Prostate gland (tissue), 2 donors: ENCODE data around the gene SSR4.

Experiments used
- CTCF ChIP-seq, 4 experiments: fragments of 200-600 bp in 2 of 4; fragments of 450-650 bp in 2 of 4; sonication (generic) in 2 of 4; IDR thresholded peaks; 1 replicate in 3 of 4; 2 replicates in 1 of 4; pipeline ENCODE4 v1.5.1; 2016 to 2019; ENCODE audit warnings: antibody characterized with exemption in 4 of 4, mild to moderate bottlenecking in 2 of 4, moderate library complexity in 2 of 4
- POLR2AphosphoS5 ChIP-seq: sonication (generic); formaldehyde crosslinking; IDR thresholded peaks from one replicate; pipeline ENCODE4 v1.6.1; 2017; ENCODE audit warnings: antibody characterized with exemption

- TF ChIP-seq POLR2AphosphoS5: no peak
- TF ChIP-seq CTCF (IDR thresholded peaks at IDR 0.05): no peak
Observed at GRCh38 chrX:153805436-153805835, 11.0 kb downstream of the SSR4 start.
